ENCODE results near the gene HMGXB3.

GRCh38 chr5:150079909-150080461 lies 79.4 kb downstream of the HMGXB3 start:
- TF ChIP-seq CTCF (IDR thresholded peaks at IDR 0.05; ENCODE audit: low read depth, low read length, missing input control) (no peak), ATF3 (IDR thresholded peaks at IDR 0.05) (no peak), ZBTB33 (IDR thresholded peaks at IDR 0.05) (no peak), JUND (IDR thresholded peaks at IDR 0.05) (no peak), SP1 (IDR thresholded peaks at IDR 0.05) (no peak), REST (IDR thresholded peaks at IDR 0.05) (no peak), EGR1 (IDR thresholded peaks at IDR 0.05; ENCODE audit: low read depth in 2 of 2) (no peak), GABPA (IDR thresholded peaks at IDR 0.05 in 1 of 2, conservative IDR thresholded peaks at IDR 0.05 in 1 of 2) (no peak), TAF1 (conservative IDR thresholded peaks at IDR 0.05) (no peak), MAX (IDR thresholded peaks at IDR 0.05) (no peak), RXRA (IDR thresholded peaks at IDR 0.05) (no peak), RAD21 (IDR thresholded peaks at IDR 0.05) (no peak)
